Natural killer cell (primary cell): Measurements from ENCODE around the gene MCM7. TPM values are rescaled to one million over a fixed set of nuclear protein-coding genes. Genes with fewer than 3 reads are reported as not detected.

ENCODE experiments used
- ATAC-seq, 3 donors: fragments of 150-1000 bp in 2 of 3; fragments of 200-7000 bp in 1 of 3; cut with Tn5 transposase; 1 replicate in 1 of 3; 2 replicates in 2 of 3; pipeline ENCODE4 v1.10.0; 2021; ENCODE audit warnings: mild to moderate bottlenecking in 2 of 3, moderate library complexity in 2 of 3
- DNase-seq, 2 donors: peaks; one replicate each; pipeline versions ENCODE4 v3.0.0 to v3.0.0-alpha.2; 2013 to 2021; ENCODE audit warnings: mixed read lengths in 1 of 2
- H3K27ac ChIP-seq: one replicate; pipeline ENCODE4 v1.5.1; 2013; ENCODE audit warnings: mild to moderate bottlenecking, low read length
- H3K27me3 ChIP-seq: one replicate; pipeline ENCODE4 v1.6.1; 2013; ENCODE audit warnings: low read length; ENCODE audit not compliant: control insufficient read depth, insufficient read depth
- H3K36me3 ChIP-seq: one replicate; pipeline ENCODE4 v1.6.1; 2013; ENCODE audit warnings: low read length; ENCODE audit not compliant: control insufficient read depth, insufficient read depth
- H3K4me1 ChIP-seq: one replicate; pipeline ENCODE4 v1.6.1; 2013; ENCODE audit warnings: low read length; ENCODE audit not compliant: control insufficient read depth, insufficient read depth
- H3K4me3 ChIP-seq: one replicate; pipeline ENCODE4 v1.5.1; 2013; ENCODE audit warnings: low read length
- H3K9me3 ChIP-seq: one replicate; pipeline ENCODE4 v1.6.1; 2013; ENCODE audit warnings: low read length; ENCODE audit not compliant: control insufficient read depth, insufficient read depth
- H3K27ac Mint-ChIP-seq, 2 donors: one replicate each; pipeline ENCODE4 v1.8.0; 2022; ENCODE audit warnings: mild to moderate bottlenecking in 2 of 2, mixed read lengths in 2 of 2, moderate library complexity in 1 of 2
- H3K27me3 Mint-ChIP-seq, 2 donors: one replicate each; pipeline ENCODE4 v1.8.0; 2022; ENCODE audit warnings: low read depth in 2 of 2, mixed read lengths in 2 of 2
- H3K36me3 Mint-ChIP-seq: one replicate; pipeline ENCODE4 v1.8.0; 2022; ENCODE audit warnings: mixed read lengths
- H3K4me1 Mint-ChIP-seq, 2 donors: one replicate each; pipeline ENCODE4 v1.8.0; 2022; ENCODE audit warnings: mixed read lengths in 2 of 2
- H3K4me3 Mint-ChIP-seq: one replicate; pipeline ENCODE4 v1.8.0; 2022; ENCODE audit warnings: mild to moderate bottlenecking, moderate library complexity, mixed read lengths
- H3K9me3 Mint-ChIP-seq, 2 donors: one replicate each; pipeline ENCODE4 v1.8.0; 2022; ENCODE audit warnings: mixed read lengths in 2 of 2
- WGBS: methylation state at CpG from one replicate; pipeline ENCODE4 v1.1.7; 2013; ENCODE audit warnings: missing lambda C conversion rate; ENCODE audit not compliant: insufficient coverage; 5-methylcytosine and 5-hydroxymethylcytosine counted together
- intact Hi-C: fragments of 100-400 bp; cut with micrococcal nuclease; formaldehyde crosslinking; loops from one replicate; pipeline ENCODE4 v1.14.2; 2022
- total RNA-seq, 4 donors: library from RNA; stranded (reverse); fragments of 120-200 nt in 1 of 4; gene quantifications; one replicate each; pipeline versions ENCODE4 v1.2.3 to v1.2.4, GENCODE V29; 2013 to 2022
- TF ChIP-seq, protein P1 (sequence below): fragments of 200-600 bp; IDR thresholded peaks from one replicate; pipeline ENCODE4 v1.8.0; 2022; ENCODE audit warnings: antibody characterized with exemption

Gene MCM7
- 100 to 1,000 TPM; 112 to 214 (median 137) TPM for total RNA-seq
- 67.4 TPM for total RNA-seq (2013)

- peak within 1 kb of the TSS; percentile 96 to 98 for H3K27ac Mint-ChIP-seq
- TF ChIP-seq, protein P1, sequence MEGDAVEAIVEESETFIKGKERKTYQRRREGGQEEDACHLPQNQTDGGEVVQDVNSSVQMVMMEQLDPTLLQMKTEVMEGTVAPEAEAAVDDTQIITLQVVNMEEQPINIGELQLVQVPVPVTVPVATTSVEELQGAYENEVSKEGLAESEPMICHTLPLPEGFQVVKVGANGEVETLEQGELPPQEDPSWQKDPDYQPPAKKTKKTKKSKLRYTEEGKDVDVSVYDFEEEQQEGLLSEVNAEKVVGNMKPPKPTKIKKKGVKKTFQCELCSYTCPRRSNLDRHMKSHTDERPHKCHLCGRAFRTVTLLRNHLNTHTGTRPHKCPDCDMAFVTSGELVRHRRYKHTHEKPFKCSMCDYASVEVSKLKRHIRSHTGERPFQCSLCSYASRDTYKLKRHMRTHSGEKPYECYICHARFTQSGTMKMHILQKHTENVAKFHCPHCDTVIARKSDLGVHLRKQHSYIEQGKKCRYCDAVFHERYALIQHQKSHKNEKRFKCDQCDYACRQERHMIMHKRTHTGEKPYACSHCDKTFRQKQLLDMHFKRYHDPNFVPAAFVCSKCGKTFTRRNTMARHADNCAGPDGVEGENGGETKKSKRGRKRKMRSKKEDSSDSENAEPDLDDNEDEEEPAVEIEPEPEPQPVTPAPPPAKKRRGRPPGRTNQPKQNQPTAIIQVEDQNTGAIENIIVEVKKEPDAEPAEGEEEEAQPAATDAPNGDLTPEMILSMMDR, result no peak
- intact Hi-C loops, result loop anchor here (1.0 to 10.0 kb wide), 3 partner anchors 18 to 574 kb away; partner anchors contain the start of genes CNPY4, GNB2, MBLAC1 and TAF6
- under 1% methylated on average over 80 of the region's 80 CpGs for WGBS
- Histone ChIP-seq H3K4me1 (peaks cover 28% of the 10 kb centered on the region), H3K9me3 (no peaks in the 10 kb centered on the region), H3K27me3 (no peaks in the 10 kb centered on the region), H3K36me3 (peaks cover 35% of the 10 kb centered on the region), H3K4me3 (peak within 1 kb of the TSS; percentile 98), H3K27ac (peak within 1 kb of the TSS; percentile 93)
- ATAC-seq (peak; percentile 79 to 93 (median 81)), DNase-seq (peak; percentile 97)
- peaks cover 19% of the 10 kb centered on the region for H3K36me3 Mint-ChIP-seq
- H3K4me1 Mint-ChIP-seq, result peaks cover 36 to 43% of the 10 kb centered on the region in 2 donors
- H3K4me3 Mint-ChIP-seq, result peak within 1 kb of the TSS; percentile 95
- no peaks in the 10 kb centered on the region for H3K27me3 Mint-ChIP-seq
- H3K9me3 Mint-ChIP-seq, result no peaks in the 10 kb centered on the region
Observed at GRCh38 chr7:100101016-100101862, at the start of gene MCM7, which contains the start of gene AP4M1. Gene MCM7, minus strand, starts transcription at chr7:100101397. Its CDS starts 103 bp downstream, at chr7:100101294. Gene AP4M1, plus strand, starts transcription at chr7:100101643. Its CDS starts 72 bp downstream, at chr7:100101715.

GRCh38 chr7:100148559-100149328 lies 47.5 kb upstream of the MCM7 start, which contains the start of gene LAMTOR4:
Gene LAMTOR4, plus strand, starts transcription at chr7:100148918. Its CDS starts 55 bp downstream, at chr7:100148973.
- H3K36me3 ChIP-seq, result peaks cover 10% of the 10 kb centered on the region
- Mint-ChIP-seq H3K27ac (peak within 1 kb of the TSS; percentile 96 to 99), H3K4me1 (peaks cover 30 to 37% of the 10 kb centered on the region in 2 donors), H3K36me3 (no peaks in the 10 kb centered on the region), H3K9me3 (no peaks in the 10 kb centered on the region), H3K4me3 (peak within 1 kb of the TSS; percentile 97), H3K27me3 (no peaks in the 10 kb centered on the region)
- peak within 1 kb of the TSS; percentile 97 for H3K4me3 ChIP-seq
- TF ChIP-seq, protein P1, result no peak
- intact Hi-C loops, result loop anchor here (1.0 kb wide), 1 partner anchor 10 kb away; the partner anchor contains the start of gene TRAPPC14
- ATAC-seq (peak; percentile 97 to 100 (median 97)), DNase-seq (peak; percentile 95 to 99)
- H3K27ac ChIP-seq, result peak within 1 kb of the TSS; percentile 95
- no peaks in the 10 kb centered on the region for H3K27me3 ChIP-seq
- H3K4me1 ChIP-seq, result peaks cover 27% of the 10 kb centered on the region
- under 1% methylated on average over 37 of the region's 46 CpGs for WGBS
- no peaks in the 10 kb centered on the region for H3K9me3 ChIP-seq

DNA sequence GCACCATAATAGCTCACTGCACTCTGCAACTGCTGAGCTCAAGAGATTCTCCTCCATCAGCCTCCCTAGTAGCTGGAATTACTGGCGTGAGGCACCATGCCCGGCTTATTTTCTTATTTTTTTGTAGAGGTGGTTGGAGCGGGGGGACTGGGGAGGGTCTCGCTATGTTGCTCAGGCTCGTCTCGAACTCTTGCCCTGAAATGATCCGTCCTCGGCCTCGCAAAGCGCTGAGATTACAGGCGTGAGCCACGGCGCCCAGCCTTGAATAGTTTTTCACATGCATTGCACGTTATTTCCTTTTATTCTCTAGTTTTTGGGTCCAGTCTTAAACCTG lies 47.0 kb upstream of the MCM7 start:
- no peak for DNase-seq
- TF ChIP-seq, protein P1, result no peak
- no peaks in the 10 kb centered on the region for H3K9me3 ChIP-seq
- H3K36me3 ChIP-seq, result peaks cover 4% of the 10 kb centered on the region
- H3K4me3 ChIP-seq, result peak overlapping the region; percentile 97
- ATAC-seq, result peak in 1 of 3 donors; percentile 0
- Mint-ChIP-seq H3K27ac (peak overlapping the region; percentile 96 to 99), H3K36me3 (no peaks in the 10 kb centered on the region), H3K4me3 (peak overlapping the region; percentile 97), H3K9me3 (no peaks in the 10 kb centered on the region), H3K27me3 (no peaks in the 10 kb centered on the region), H3K4me1 (peaks cover 30 to 34% of the 10 kb centered on the region in 2 donors)
- WGBS, result 12% methylated on average over 12 of the region's 14 CpGs
- peak overlapping the region; percentile 95 for H3K27ac ChIP-seq
- peaks cover 21% of the 10 kb centered on the region for H3K4me1 ChIP-seq
- intact Hi-C loops, result loop anchor here (1.0 kb wide), 1 partner anchor 10 kb away; the partner anchor contains the start of gene TRAPPC14
- no peaks in the 10 kb centered on the region for H3K27me3 ChIP-seq
